Activated CD4-positive, alpha-beta T cell treated with anti-CD3 and anti-CD28 coated beads, Interleukin-2, amount 10 ng/mL, durations not matched to agents 7 days and 5 days (primary cell): ENCODE results near the gene TBL1X. TPM values are rescaled to one million over a fixed set of nuclear protein-coding genes. Genes with fewer than 3 reads are reported as not detected.

Experiments
- CTCF ChIA-PET: fragments of 350-600 bp; sonication (Branson Sonifier 250); formaldehyde crosslinking; loops from one replicate; lab custom pipeline; 2021; ENCODE audit warnings: antibody characterized with exemption; lab: Charles Lee
- POLR2A ChIA-PET: fragments of 350-600 bp; sonication (Branson Sonifier 250); formaldehyde crosslinking; loops from one replicate; lab custom pipeline; 2021; ENCODE audit warnings: antibody characterized with exemption; lab: Charles Lee
- DNase-seq: peaks from one replicate; pipeline ENCODE4 v3.0.0-alpha.2; 2020
- H3K27ac Mint-ChIP-seq: one replicate; pipeline ENCODE4 v1.8.0; 2021; ENCODE audit warnings: mild to moderate bottlenecking, moderate library complexity, mixed read lengths
- H3K27me3 Mint-ChIP-seq: one replicate; pipeline ENCODE4 v1.8.0; 2021; ENCODE audit warnings: mixed read lengths
- H3K36me3 Mint-ChIP-seq: one replicate; pipeline ENCODE4 v1.8.0; 2021; ENCODE audit warnings: low read depth, mixed read lengths
- H3K4me1 Mint-ChIP-seq: one replicate; pipeline ENCODE4 v1.8.0; 2021; ENCODE audit warnings: mixed read lengths
- H3K4me3 Mint-ChIP-seq: one replicate; pipeline ENCODE4 v1.8.0; 2021; ENCODE audit warnings: mild to moderate bottlenecking, moderate library complexity, mixed read lengths
- H3K9me3 Mint-ChIP-seq: one replicate; pipeline ENCODE4 v1.8.0; 2021; ENCODE audit warnings: mixed read lengths
- total RNA-seq, 2 experiments: library from RNA; stranded (reverse); gene quantifications; one replicate each; pipeline ENCODE4 v1.2.3, GENCODE V29; 2021

Gene TBL1X
- total RNA-seq, 2 experiments from 2014 or later, result 21.2 to 23.6 TPM

- Mint-ChIP-seq H3K27ac (peak overlapping the region; percentile 46), H3K36me3 (peaks cover 10% of the 10 kb centered on the region), H3K9me3 (no peaks in the 10 kb centered on the region), H3K27me3 (no peaks in the 10 kb centered on the region), H3K4me3 (no peak overlapping the region), H3K4me1 (no peaks in the 10 kb centered on the region)
- ChIA-PET POLR2A (no interaction called here), CTCF (no interaction called here)
- no peak for DNase-seq
Measured at GRCh38 chrX:9486786-9487387, 22.0 kb downstream of the TBL1X start.

DNA sequence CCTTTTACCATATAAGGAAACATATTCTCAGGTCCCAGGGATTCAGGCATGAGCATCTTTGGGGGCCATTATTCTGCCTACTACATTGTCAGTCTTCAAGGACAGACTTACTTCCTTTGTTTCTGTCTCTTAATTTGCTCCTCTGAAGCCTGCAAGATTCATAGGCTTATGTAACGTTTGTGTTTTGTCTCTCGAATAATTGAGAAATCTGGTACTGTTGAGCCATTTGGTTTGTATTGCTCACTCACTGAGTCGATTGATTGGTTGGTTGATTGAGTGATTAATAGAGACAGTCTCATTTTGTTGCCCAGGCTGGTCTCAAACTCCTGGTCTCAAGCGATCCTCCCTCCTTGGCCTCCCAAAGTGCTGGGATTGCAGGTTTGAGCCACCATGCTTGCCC is 23.7 kb downstream of the TBL1X start:
- Mint-ChIP-seq H3K4me1 (no peaks in the 10 kb centered on the region), H3K4me3 (no peak overlapping the region), H3K27me3 (no peaks in the 10 kb centered on the region), H3K36me3 (peaks cover 2% of the 10 kb centered on the region), H3K27ac (no peak overlapping the region), H3K9me3 (no peaks in the 10 kb centered on the region)
- POLR2A ChIA-PET, result no interaction called here
- no peak for DNase-seq
- CTCF ChIA-PET, result no interaction called here

DNA sequence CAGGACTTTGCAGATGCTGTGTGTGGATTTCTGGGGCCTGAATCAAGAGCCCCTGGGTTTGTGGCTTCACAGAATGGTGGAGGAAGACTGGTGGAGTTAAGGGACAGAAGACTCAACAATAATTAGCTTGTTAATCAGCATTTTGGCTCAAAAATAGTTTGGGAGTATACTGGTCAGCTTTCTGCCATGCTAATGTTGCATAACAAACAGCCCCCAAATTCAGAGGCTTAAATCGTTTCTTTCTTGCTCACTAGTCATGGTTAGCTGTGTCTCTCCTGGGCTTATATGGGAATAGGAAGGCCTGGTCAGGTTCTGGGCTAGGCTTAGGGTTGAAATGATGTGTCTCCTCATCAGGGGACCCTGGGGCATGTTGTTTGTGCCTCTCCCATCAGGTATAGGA is 24.4 kb downstream of the TBL1X start:
- POLR2A ChIA-PET, result no interaction called here

GRCh38 chrX:9492901-9493300 is 28.0 kb downstream of the TBL1X start:
- ChIA-PET CTCF (interaction anchor here (0.8 kb wide), 1 partner anchor 10 kb away, joined by 3 read pairs; no protein-coding TSS in a partner anchor), POLR2A (no interaction called here)
- DNase-seq, result no peak
- no peaks in the 10 kb centered on the region for H3K27me3 Mint-ChIP-seq
- H3K9me3 Mint-ChIP-seq, result no peaks in the 10 kb centered on the region
- no peak overlapping the region for H3K27ac Mint-ChIP-seq
- H3K36me3 Mint-ChIP-seq, result peaks cover 9% of the 10 kb centered on the region
- H3K4me3 Mint-ChIP-seq, result no peak overlapping the region
- peaks cover 4% of the 10 kb centered on the region for H3K4me1 Mint-ChIP-seq

More for the DNA sequence above, 24.4 kb downstream of the TBL1X start:
- Mint-ChIP-seq H3K4me1 (no peaks in the 10 kb centered on the region), H3K4me3 (no peak overlapping the region), H3K36me3 (peaks cover 5% of the 10 kb centered on the region), H3K27ac (no peak overlapping the region), H3K27me3 (no peaks in the 10 kb centered on the region), H3K9me3 (no peaks in the 10 kb centered on the region)
- no peak for DNase-seq
- CTCF ChIA-PET, result interaction anchor here (1.0 kb wide), 1 partner anchor 11 kb away, joined by 3 read pairs; no protein-coding TSS in a partner anchor

GRCh38 chrX:9493936-9494335 is 29.1 kb downstream of the TBL1X start:
- no peaks in the 10 kb centered on the region for H3K27me3 Mint-ChIP-seq
- ChIA-PET POLR2A (no interaction called here), CTCF (interaction anchor here (0.8 kb wide), 1 partner anchor 11 kb away, joined by 3 read pairs; no protein-coding TSS in a partner anchor)
- H3K4me1 Mint-ChIP-seq, result peaks cover 4% of the 10 kb centered on the region
- H3K4me3 Mint-ChIP-seq, result no peak overlapping the region
- no peak overlapping the region for H3K27ac Mint-ChIP-seq
- H3K9me3 Mint-ChIP-seq, result no peaks in the 10 kb centered on the region
- H3K36me3 Mint-ChIP-seq, result peaks cover 9% of the 10 kb centered on the region
- DNase-seq, result no peak

- no peak overlapping the region for H3K4me3 Mint-ChIP-seq
- no peaks in the 10 kb centered on the region for H3K9me3 Mint-ChIP-seq
- H3K27ac Mint-ChIP-seq, result no peak overlapping the region
- POLR2A ChIA-PET, result no interaction called here
- no peaks in the 10 kb centered on the region for H3K27me3 Mint-ChIP-seq
- peaks cover 4% of the 10 kb centered on the region for H3K4me1 Mint-ChIP-seq
- CTCF ChIA-PET, result interaction anchor here (1.5 kb wide), 1 partner anchor 17 kb away, joined by 3 read pairs; no protein-coding TSS in a partner anchor
- no peak for DNase-seq
- H3K36me3 Mint-ChIP-seq, result peaks cover 9% of the 10 kb centered on the region
Measured at GRCh38 chrX:9494771-9495170, 29.9 kb downstream of the TBL1X start.

- no peak overlapping the region for H3K27ac Mint-ChIP-seq
- DNase-seq, result no peak
- ChIA-PET CTCF (interaction anchor here (1.5 kb wide), 1 partner anchor 16 kb away, joined by 3 read pairs; no protein-coding TSS in a partner anchor), POLR2A (no interaction called here)
- H3K9me3 Mint-ChIP-seq, result no peaks in the 10 kb centered on the region
- no peaks in the 10 kb centered on the region for H3K27me3 Mint-ChIP-seq
- H3K36me3 Mint-ChIP-seq, result peaks cover 9% of the 10 kb centered on the region
- H3K4me3 Mint-ChIP-seq, result no peak overlapping the region
- peaks cover 4% of the 10 kb centered on the region for H3K4me1 Mint-ChIP-seq
Measured at GRCh38 chrX:9495496-9495895, 30.6 kb downstream of the TBL1X start.

GRCh38 chrX:9498236-9498635 is 33.4 kb downstream of the TBL1X start:
- Mint-ChIP-seq H3K4me1 (peaks cover 4% of the 10 kb centered on the region), H3K36me3 (peaks cover 21% of the 10 kb centered on the region), H3K27ac (no peak overlapping the region), H3K9me3 (no peaks in the 10 kb centered on the region), H3K4me3 (no peak overlapping the region), H3K27me3 (no peaks in the 10 kb centered on the region)
- no peak for DNase-seq
- POLR2A ChIA-PET, result no interaction called here
- CTCF ChIA-PET, result no interaction called here

- Mint-ChIP-seq H3K9me3 (peaks cover 10% of the 10 kb centered on the region), H3K27me3 (no peaks in the 10 kb centered on the region), H3K4me3 (no peak overlapping the region), H3K27ac (no peak overlapping the region), H3K4me1 (no peaks in the 10 kb centered on the region), H3K36me3 (peaks cover 34% of the 10 kb centered on the region)
- POLR2A ChIA-PET, result no interaction called here
- DNase-seq, result no peak
- CTCF ChIA-PET, result interaction anchor here (0.6 to 1.0 kb wide), 2 partner anchors 9 to 11 kb away, joined by 3 read pairs; no protein-coding TSS in a partner anchor
Measured at GRCh38 chrX:9500584-9500983, 35.7 kb downstream of the TBL1X start.

DNA sequence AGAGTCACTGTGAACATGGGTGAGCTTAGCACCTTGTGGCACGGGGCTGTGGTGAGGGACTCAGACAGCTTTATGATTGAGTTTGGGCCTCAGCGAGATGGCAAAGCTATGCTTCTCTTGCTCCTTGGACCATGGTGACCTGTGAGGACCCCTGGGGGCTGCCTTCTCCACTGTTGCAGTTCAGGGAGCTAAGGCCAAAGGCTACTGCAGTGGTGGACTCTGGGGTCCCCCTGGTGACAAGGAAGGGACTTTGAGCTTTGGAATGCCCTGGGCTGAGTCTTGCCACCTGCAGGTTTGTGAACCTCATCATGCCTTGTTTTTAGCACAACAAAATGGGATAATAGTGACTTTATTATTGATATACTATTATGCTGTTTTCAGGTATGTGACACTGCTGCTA is 36.5 kb downstream of the TBL1X start:
- peaks cover 10% of the 10 kb centered on the region for H3K9me3 Mint-ChIP-seq
- ChIA-PET CTCF (no interaction called here), POLR2A (no interaction called here)
- H3K27ac Mint-ChIP-seq, result no peak overlapping the region
- no peaks in the 10 kb centered on the region for H3K27me3 Mint-ChIP-seq
- no peak for DNase-seq
- H3K36me3 Mint-ChIP-seq, result peaks cover 34% of the 10 kb centered on the region
- H3K4me3 Mint-ChIP-seq, result no peak overlapping the region
- H3K4me1 Mint-ChIP-seq, result no peaks in the 10 kb centered on the region

DNA sequence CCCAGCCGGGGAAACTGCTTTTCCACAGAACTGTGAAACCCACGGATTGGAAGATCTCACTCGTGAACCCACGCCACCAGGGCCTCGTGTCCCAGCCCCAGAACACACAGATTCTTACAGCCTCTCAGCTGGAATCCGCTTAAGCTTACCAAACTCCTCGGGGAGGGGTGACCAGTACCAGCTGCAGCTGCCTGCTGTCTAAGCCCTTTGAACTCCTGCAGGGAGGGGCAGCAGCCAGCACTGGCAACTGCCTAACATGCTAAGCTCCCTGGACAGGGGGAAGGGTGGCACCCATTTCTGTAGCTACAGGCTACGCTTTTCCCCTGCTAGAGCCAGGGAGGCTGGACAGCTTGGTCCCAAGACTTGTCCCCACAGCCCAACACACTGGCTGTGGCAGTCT is 38.4 kb downstream of the TBL1X start:
- Mint-ChIP-seq H3K4me3 (no peak overlapping the region), H3K27ac (no peak overlapping the region), H3K9me3 (peaks cover 10% of the 10 kb centered on the region), H3K4me1 (no peaks in the 10 kb centered on the region), H3K27me3 (no peaks in the 10 kb centered on the region), H3K36me3 (peaks cover 36% of the 10 kb centered on the region)
- ChIA-PET CTCF (no interaction called here), POLR2A (no interaction called here)
- DNase-seq, result no peak

DNA sequence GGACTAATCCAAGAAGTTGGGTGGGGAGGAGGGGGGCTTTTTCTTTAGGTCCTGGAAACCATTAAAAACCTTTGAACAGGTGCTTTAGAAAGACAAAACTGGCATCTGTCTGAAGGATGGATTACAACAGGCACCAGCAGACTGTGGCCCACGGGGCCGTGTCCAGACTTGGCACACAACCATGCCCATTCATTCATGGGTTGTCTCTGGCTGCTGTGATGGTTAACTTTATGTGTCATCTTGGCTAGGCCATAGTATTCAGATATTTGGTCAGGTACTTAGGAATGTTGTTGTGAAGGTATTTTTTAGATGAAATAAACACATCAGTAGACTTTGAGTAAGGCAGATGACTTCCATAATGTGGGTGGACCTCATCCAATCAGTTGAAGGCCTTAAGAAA is 45.5 kb downstream of the TBL1X start:
- ChIA-PET POLR2A (no interaction called here), CTCF (no interaction called here)
- Mint-ChIP-seq H3K9me3 (peaks cover 11% of the 10 kb centered on the region), H3K27ac (no peak overlapping the region), H3K4me3 (no peak overlapping the region), H3K27me3 (no peaks in the 10 kb centered on the region), H3K36me3 (peaks cover 33% of the 10 kb centered on the region), H3K4me1 (peaks cover 12% of the 10 kb centered on the region)
- DNase-seq, result no peak

GRCh38 chrX:9510980-9511379 is 46.1 kb downstream of the TBL1X start:
- Mint-ChIP-seq H3K27ac (no peak overlapping the region), H3K36me3 (peaks cover 29% of the 10 kb centered on the region), H3K4me1 (peaks cover 18% of the 10 kb centered on the region), H3K27me3 (no peaks in the 10 kb centered on the region), H3K9me3 (peaks cover 9% of the 10 kb centered on the region), H3K4me3 (no peak overlapping the region)
- ChIA-PET CTCF (interaction anchor here (1.1 kb wide), 1 partner anchor 16 kb away, joined by 3 read pairs; no protein-coding TSS in a partner anchor), POLR2A (no interaction called here)
- DNase-seq, result no peak

DNA sequence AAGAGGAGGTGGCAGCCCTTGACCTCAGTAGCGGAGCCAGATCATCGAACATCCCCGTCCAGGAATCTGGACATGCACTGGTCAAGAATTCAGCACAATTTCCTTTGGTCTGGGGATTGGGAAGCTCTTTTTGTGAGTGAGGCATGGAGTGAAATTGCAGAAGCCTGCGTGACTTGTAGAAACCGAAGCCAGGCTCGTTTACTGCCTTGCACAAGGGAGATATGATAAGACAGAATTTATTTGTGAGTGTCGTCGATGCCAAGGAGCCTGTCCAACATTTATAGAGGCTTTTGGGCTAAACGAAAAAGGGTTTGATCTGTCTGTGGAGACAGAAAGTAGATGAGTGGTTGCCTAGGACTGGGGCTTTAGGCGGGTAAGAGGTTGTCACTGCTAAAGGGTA is 50.6 kb downstream of the TBL1X start:
- H3K36me3 Mint-ChIP-seq, result peaks cover 21% of the 10 kb centered on the region
- no peak overlapping the region for H3K4me3 Mint-ChIP-seq
- H3K27me3 Mint-ChIP-seq, result no peaks in the 10 kb centered on the region
- peaks cover 29% of the 10 kb centered on the region for H3K4me1 Mint-ChIP-seq
- no peak overlapping the region for H3K27ac Mint-ChIP-seq
- DNase-seq, result no peak
- H3K9me3 Mint-ChIP-seq, result peaks cover 7% of the 10 kb centered on the region
- ChIA-PET CTCF (no interaction called here), POLR2A (no interaction called here)
